Neural progenitor cell (in vitro differentiated cells): ENCODE results near the gene KLK10.

Source experiments
- EZH2 ChIP-seq: fragments of 200-600 bp; sonication (generic); IDR thresholded peaks from 2 replicates; pipeline ENCODE4 v1.6.1; 2017; ENCODE audit warnings: antibody characterized with exemption, mild to moderate bottlenecking, moderate library complexity
- EZH2phosphoT487 ChIP-seq: fragments of 200-600 bp; sonication (generic); IDR thresholded peaks from 2 replicates; pipeline ENCODE4 v1.6.1; 2017; ENCODE audit warnings: antibody characterized with exemption

- no peak for TF ChIP-seq EZH2phosphoT487
- no peak for TF ChIP-seq EZH2
These were observed 7.8 kb upstream of the KLK10 start for GRCh38 chr19:51027126-51027806.
